Measurements from ENCODE around the gene SLC30A3. TPM values are rescaled to one million over a fixed set of nuclear protein-coding genes. Genes with fewer than 3 reads are reported as not detected.

The SLC30A3 gene
- total RNA-seq, 4 donors from 2014 or later = 0.35 TPM; not detected in 3

DNA sequence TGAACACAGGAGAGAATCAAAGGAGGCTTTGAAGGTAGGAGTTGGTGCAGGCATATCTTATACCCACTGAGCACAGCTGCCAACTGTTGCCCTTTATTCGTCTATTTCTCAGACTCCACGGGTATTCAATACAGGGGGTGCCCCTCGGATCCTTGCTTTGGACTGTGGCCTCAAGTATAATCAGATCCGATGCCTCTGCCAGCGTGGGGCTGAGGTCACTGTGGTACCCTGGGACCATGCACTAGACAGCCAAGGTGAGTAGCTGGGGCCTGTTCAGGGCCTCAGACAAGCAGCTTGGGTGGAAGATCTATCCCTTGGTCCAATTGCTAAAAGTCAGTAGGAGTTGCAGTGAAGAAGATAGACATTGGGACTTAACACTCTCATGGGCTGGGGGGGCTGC lies 40.4 kb downstream of the SLC30A3 start:
- no peaks in the 10 kb centered on the region for H3K9me3 ChIP-seq
- H3K4me3 ChIP-seq = no peak overlapping the region
- no peak for TF ChIP-seq POLR2A (IDR thresholded peaks at IDR 0.05)
- peaks cover 0 to 13% (median 6%) of the 10 kb centered on the region in 4 donors for H3K4me1 ChIP-seq
- H3K27ac ChIP-seq = no peak overlapping the region
- no peaks in the 10 kb centered on the region for H3K27me3 ChIP-seq
- H3K36me3 ChIP-seq = peaks cover 0 to 63% (median 0%) of the 10 kb centered on the region in 3 donors
- DNase-seq = no peak

GRCh38 chr2:27221166-27221565 lies 41.7 kb downstream of the SLC30A3 start:
- peaks cover 0 to 50% (median 0%) of the 10 kb centered on the region in 3 donors for H3K36me3 ChIP-seq
- no peak overlapping the region for H3K27ac ChIP-seq
- no peaks in the 10 kb centered on the region for H3K27me3 ChIP-seq
- TF ChIP-seq CTCF (IDR thresholded peaks at IDR 0.05) (no peak), POLR2A (IDR thresholded peaks at IDR 0.05) (no peak)
- peaks cover 0 to 17% (median 6%) of the 10 kb centered on the region in 4 donors for H3K4me1 ChIP-seq
- H3K9me3 ChIP-seq = no peaks in the 10 kb centered on the region
- no peak for DNase-seq
- no peak overlapping the region for H3K4me3 ChIP-seq

DNA sequence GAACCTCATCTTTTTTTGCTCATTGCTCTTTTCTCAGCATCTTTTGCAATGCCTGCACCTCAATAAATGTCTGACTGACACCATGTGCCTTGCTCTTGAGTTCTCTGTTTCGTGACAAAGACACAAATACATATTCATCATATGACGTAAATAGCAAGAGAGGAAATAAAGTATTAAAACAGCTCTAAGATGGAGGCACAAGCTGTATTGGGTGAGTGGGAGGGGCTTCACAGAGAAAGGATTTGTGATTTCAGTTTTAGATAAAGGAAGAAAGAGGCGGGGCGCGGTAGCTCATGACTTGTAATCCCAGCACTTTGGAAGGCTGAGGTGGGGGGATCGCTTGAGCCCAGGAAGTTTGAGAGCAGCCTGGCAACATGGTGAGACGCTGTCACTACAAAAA lies 42.8 kb downstream of the SLC30A3 start:
- TF ChIP-seq CTCF (IDR thresholded peaks at IDR 0.05) = no peak
- DNase-seq = no peak
- H3K4me1 ChIP-seq = peaks cover 0 to 17% (median 6%) of the 10 kb centered on the region in 4 donors
- H3K9me3 ChIP-seq = no peaks in the 10 kb centered on the region
- H3K36me3 ChIP-seq = peaks cover 0 to 41% (median 0%) of the 10 kb centered on the region in 3 donors
- H3K27me3 ChIP-seq = no peaks in the 10 kb centered on the region
- no peak overlapping the region for H3K4me3 ChIP-seq
- H3K27ac ChIP-seq = no peak overlapping the region

DNA sequence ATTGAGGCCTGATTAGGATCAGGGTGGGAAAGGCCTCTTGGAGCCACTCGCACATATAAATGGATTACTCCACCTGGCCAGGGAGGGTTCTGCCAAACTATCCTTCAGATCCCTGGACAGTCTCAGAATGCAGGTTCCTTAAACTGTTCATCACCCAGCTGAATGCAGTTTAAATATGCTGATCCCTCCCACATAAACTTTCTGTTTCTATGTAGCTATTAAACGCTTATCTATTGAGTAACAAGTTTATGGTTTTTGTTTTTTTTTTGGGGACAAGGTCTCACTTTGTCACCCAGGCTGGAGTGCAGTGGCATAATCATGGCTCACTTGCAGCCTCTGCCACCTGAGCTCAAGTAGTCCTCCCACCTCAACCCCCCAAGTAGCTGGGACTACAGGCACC lies 43.8 kb downstream of the SLC30A3 start:
- Histone ChIP-seq H3K9me3 (no peaks in the 10 kb centered on the region), H3K4me1 (peaks cover 0 to 17% (median 6%) of the 10 kb centered on the region in 4 donors), H3K27ac (no peak overlapping the region), H3K4me3 (no peak overlapping the region), H3K27me3 (no peaks in the 10 kb centered on the region), H3K36me3 (peaks cover 0 to 31% (median 0%) of the 10 kb centered on the region in 3 donors)
- TF ChIP-seq POLR2A (IDR thresholded peaks at IDR 0.05) (no peak), CTCF (IDR thresholded peaks at IDR 0.05) (no peak)
- no peak for DNase-seq

DNA sequence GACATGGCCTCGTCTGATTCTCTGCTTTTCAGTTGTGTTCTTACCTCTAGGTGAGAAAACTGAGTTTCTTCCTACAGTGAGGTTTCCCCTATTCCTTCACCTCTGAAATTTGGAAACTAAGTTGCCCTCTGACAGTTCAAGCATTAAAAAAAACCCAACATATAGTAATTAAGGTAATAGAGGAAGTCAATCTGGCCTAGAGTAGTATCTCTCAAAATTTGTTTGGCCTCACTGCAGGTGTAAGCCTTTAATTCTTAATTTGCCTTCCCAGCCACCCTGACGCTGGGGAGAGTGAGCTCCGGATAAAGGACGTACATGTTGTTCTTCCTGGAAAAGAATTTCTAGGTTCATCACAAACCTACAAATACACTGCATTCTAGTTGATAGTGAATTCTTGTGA lies 44.2 kb downstream of the SLC30A3 start:
- Histone ChIP-seq H3K36me3 (peaks cover 0 to 26% (median 0%) of the 10 kb centered on the region in 3 donors), H3K9me3 (no peaks in the 10 kb centered on the region), H3K4me3 (no peak overlapping the region), H3K27me3 (no peaks in the 10 kb centered on the region), H3K4me1 (peaks cover 0 to 20% (median 6%) of the 10 kb centered on the region in 4 donors), H3K27ac (no peak overlapping the region)
- DNase-seq = no peak
- TF ChIP-seq POLR2A (IDR thresholded peaks at IDR 0.05) (no peak), CTCF (IDR thresholded peaks at IDR 0.05) (no peak)

DNA sequence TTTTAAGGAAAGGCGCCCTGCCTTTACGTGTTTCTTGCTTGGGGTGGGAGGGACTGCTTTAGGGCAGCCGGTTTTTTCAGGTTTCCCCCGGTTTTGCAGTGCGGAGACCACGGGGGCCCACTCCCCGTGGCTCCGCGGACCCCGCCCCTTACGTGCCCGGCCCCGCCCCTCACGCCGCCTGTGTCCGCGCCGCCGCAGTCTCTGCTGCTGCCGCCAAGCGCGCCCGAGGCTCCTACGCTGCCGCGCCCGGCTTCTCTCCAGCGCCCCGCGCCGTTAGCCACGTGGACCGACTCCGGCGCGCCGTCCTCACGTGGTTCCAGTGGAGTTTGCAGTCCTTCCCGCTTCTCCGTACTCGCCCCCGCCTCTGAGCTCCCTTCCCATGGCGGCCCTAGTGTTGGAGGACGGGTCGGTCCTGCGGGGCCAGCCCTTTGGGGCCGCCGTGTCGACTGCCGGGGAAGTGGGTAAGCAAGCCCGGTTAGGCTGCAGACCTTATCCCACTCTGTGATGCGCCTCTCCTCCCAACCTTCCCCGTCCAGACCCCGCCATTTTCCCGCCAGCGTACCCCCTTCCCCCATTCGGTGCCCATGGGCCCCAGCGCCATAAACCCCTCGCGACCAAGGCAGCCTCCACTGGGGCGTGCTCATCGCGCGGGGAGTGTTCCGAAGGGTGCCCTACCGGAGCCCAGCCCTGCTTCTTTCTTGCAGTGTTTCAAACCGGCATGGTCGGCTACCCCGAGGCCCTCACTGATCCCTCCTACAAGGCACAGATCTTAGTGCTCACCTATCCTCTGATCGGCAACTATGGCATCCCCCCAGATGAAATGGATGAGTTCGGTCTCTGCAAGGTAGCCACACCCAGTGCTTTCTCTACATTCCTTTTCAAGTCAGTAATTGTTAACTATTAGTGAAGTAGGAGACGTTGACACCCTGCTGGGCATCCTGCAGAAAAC lies 45.4 kb downstream of the SLC30A3 start, which contains the start of gene CAD:
TSS of gene CAD (plus strand) at position 197 of the 949 bp plus-strand sequence. CDS start at position 380, 183 bp downstream.
- peak; percentile 85 to 94 (median 90) for DNase-seq
- H3K4me1 ChIP-seq = peaks cover 0 to 28% (median 11%) of the 10 kb centered on the region in 4 donors
- H3K27ac ChIP-seq = peak within 1 kb of the TSS; percentile 48 to 83 (median 54)
- no peaks in the 10 kb centered on the region for H3K27me3 ChIP-seq
- peak within 1 kb of the TSS; percentile 63 to 76 (median 64) for H3K4me3 ChIP-seq
- TF ChIP-seq POLR2A (IDR thresholded peaks at IDR 0.05) (no peak), CTCF (IDR thresholded peaks at IDR 0.05) (peak in 5 of 6 experiments; percentile 15 to 59 (median 54))
- peaks cover 0 to 15% (median 0%) of the 10 kb centered on the region in 3 donors for H3K36me3 ChIP-seq
- no peaks in the 10 kb centered on the region for H3K9me3 ChIP-seq

All from Peyer's patch (tissue), 4 donors.